Suprapubic skin (tissue), 4 donors: Measurements from ENCODE around the gene SLC11A1.

Experiments used
- CTCF ChIP-seq, 2 donors: fragments of 200-600 bp in 1 of 2; fragments of 450-650 bp in 1 of 2; sonication (generic) in 1 of 2; IDR thresholded peaks; one replicate each; pipeline ENCODE4 v1.5.1; 2016 to 2019; ENCODE audit warnings: antibody characterized with exemption in 2 of 2, mild to moderate bottlenecking in 1 of 2, moderate library complexity in 1 of 2
- EP300 ChIP-seq: sonication (generic); formaldehyde crosslinking; IDR thresholded peaks from one replicate; pipeline ENCODE4 v1.6.1; 2017; ENCODE audit warnings: antibody characterized with exemption
- POLR2A ChIP-seq, 2 donors: fragments of 450-650 bp; IDR thresholded peaks; one replicate each; pipeline ENCODE4 v1.6.1; 2017; ENCODE audit warnings: antibody characterized with exemption in 2 of 2, mild to moderate bottlenecking in 2 of 2, moderate library complexity in 2 of 2
- POLR2AphosphoS5 ChIP-seq, 3 donors: sonication (generic); formaldehyde crosslinking; IDR thresholded peaks; one replicate each; pipeline ENCODE4 v1.6.1; 2017; ENCODE audit warnings: antibody characterized with exemption in 3 of 3

DNA sequence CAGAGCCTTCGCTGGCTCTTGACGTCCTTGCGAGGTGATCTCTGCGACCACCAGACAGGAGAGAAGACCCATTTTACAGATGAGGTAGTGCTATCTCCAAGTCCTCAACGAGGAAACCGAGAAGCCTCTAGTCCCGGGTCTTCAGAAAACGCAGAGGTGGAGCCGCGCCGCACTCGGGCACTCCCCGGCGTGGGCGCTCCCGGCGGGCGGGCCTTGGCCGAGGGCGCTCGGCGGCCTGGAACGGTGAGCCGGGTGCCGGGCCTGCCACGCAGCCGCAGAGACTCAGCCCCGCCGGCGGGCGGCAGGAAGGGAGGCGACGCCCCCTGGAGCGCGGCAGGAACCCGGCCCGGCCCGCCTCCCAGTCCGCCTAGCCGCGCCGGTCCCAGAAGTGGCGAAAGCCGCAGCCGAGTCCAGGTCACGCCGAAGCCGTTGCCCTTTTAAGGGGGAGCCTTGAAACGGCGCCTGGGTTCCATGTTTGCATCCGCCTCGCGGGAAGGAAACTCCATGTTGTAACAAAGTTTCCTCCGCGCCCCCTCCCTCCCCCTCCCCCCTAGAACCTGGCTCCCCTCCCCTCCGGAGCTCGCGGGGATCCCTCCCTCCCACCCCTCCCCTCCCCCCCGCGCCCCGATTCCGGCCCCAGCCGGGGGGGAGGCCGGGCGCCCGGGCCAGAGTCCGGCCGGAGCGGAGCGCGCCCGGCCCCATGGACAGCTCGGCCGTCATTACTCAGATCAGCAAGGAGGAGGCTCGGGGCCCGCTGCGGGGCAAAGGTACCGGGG, 17.5 kb downstream of the SLC11A1 start, which contains the start of gene CTDSP1:
- TF ChIP-seq CTCF (IDR thresholded peaks at IDR 0.05) (peak in 1 of 2 donors; percentile 20), POLR2A (IDR thresholded peaks at IDR 0.05) (peak in 1 of 2 donors; percentile 50), POLR2AphosphoS5 (IDR thresholded peaks at IDR 0.05) (peak in 2 of 3 donors; percentile 70 to 95), EP300 (no peak)
